ENCODE measurements around the gene IGF2. TPM values are rescaled to one million over a fixed set of nuclear protein-coding genes. Genes with fewer than 3 reads are reported as not detected.

IGF2 gene
- polyA plus RNA-seq, 1 experiment, result 20.3 TPM

DNA sequence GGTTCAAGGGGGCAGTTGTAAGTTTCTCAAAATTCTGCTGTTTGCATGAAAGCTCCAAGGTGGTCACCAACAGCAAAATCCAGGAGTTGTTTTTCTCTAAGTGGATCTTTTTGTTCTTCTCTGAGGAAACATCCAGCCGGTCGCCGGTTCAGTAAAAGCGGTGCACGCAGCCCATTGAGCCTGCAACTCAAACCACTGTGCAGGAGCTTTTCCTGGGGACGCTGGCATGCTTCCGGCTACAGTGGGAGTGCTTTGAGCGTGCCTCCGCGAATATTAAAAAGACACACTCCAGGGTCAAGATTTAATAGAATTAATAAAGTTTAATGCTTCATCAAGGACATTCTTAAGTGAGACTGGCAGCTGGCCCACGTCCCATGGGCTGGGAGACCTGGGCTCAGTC lies 25.4 kb downstream of the IGF2 start:
- Histone ChIP-seq H3K36me3 (ENCODE audit: control insufficient read depth, insufficient read depth, low read length) (no peaks in the 10 kb centered on the region), H3K4me3 (ENCODE audit: low read depth, low read length) (no peak overlapping the region), H3K27me3 (ENCODE audit: control insufficient read depth, insufficient read depth, low read length) (no peaks in the 10 kb centered on the region; the same call in 1 of the 2 replicates)
- ChIA-PET POLR2A (no interaction called here), CTCF (interaction anchor here (1.3 to 1.9 kb wide), 3 partner anchors 16 to 38 kb away, joined by 3 to 6 read pairs (median 4); no protein-coding TSS in a partner anchor)
- no peak for DNase-seq (ENCODE audit: low read depth)
- no peak for TF ChIP-seq CTCF (IDR thresholded peaks at IDR 0.05; ENCODE audit: insufficient read depth, low read depth, low read length)

GRCh38 chr11:2110521-2110920 lies 28.7 kb downstream of the IGF2 start:
- POLR2A ChIA-PET, result no interaction called here

DNA sequence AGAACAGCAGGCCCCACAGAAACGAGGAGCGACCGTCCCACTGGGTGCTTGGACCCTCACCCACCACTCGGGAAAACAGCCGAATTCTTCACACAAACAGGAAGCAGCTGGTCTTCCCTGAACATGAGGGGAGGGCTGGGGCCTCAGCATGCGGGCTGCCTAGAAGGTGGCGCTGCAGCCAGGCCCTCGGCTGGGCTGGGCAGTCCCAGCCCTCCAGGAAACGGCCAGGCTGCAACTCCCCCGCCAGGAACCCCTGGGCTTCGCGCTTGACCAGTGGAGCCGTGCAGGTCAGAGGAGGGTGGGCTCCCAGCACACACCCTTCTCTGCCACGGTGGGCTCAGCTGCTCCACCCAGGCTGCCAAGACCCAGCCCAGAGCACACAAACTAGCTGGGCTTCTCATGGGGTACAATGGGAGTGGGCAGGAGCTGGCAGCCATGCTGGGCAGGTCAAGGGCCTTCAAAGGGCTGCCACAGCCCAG lies 29.6 kb downstream of the IGF2 start:
- H3K36me3 ChIP-seq (ENCODE audit: control insufficient read depth, insufficient read depth, low read length), result no peaks in the 10 kb centered on the region
- H3K4me3 ChIP-seq (ENCODE audit: low read depth, low read length), result no peak overlapping the region
- no peaks in the 10 kb centered on the region; the same call in 1 of the 2 replicates for H3K27me3 ChIP-seq (ENCODE audit: control insufficient read depth, insufficient read depth, low read length)
- no peak for DNase-seq (ENCODE audit: low read depth)
- ChIA-PET POLR2A (no interaction called here), CTCF (interaction anchor here (2.7 kb wide), 1 partner anchor 41 kb away, joined by 7 read pairs; no protein-coding TSS in a partner anchor)
- TF ChIP-seq CTCF (IDR thresholded peaks at IDR 0.05; ENCODE audit: insufficient read depth, low read depth, low read length), result no peak

More at GRCh38 chr11:2110521-2110920, 28.7 kb downstream of the IGF2 start:
- TF ChIP-seq CTCF (IDR thresholded peaks at IDR 0.05; ENCODE audit: insufficient read depth, low read depth, low read length), result no peak
- DNase-seq (ENCODE audit: low read depth), result no peak
- no peak overlapping the region for H3K4me3 ChIP-seq (ENCODE audit: low read depth, low read length)
- no peaks in the 10 kb centered on the region; the same call in 1 of the 2 replicates for H3K27me3 ChIP-seq (ENCODE audit: control insufficient read depth, insufficient read depth, low read length)
- CTCF ChIA-PET, result interaction anchor here (2.7 kb wide), 1 partner anchor 40 kb away, joined by 7 read pairs; no protein-coding TSS in a partner anchor
- no peaks in the 10 kb centered on the region for H3K36me3 ChIP-seq (ENCODE audit: control insufficient read depth, insufficient read depth, low read length)

DNA sequence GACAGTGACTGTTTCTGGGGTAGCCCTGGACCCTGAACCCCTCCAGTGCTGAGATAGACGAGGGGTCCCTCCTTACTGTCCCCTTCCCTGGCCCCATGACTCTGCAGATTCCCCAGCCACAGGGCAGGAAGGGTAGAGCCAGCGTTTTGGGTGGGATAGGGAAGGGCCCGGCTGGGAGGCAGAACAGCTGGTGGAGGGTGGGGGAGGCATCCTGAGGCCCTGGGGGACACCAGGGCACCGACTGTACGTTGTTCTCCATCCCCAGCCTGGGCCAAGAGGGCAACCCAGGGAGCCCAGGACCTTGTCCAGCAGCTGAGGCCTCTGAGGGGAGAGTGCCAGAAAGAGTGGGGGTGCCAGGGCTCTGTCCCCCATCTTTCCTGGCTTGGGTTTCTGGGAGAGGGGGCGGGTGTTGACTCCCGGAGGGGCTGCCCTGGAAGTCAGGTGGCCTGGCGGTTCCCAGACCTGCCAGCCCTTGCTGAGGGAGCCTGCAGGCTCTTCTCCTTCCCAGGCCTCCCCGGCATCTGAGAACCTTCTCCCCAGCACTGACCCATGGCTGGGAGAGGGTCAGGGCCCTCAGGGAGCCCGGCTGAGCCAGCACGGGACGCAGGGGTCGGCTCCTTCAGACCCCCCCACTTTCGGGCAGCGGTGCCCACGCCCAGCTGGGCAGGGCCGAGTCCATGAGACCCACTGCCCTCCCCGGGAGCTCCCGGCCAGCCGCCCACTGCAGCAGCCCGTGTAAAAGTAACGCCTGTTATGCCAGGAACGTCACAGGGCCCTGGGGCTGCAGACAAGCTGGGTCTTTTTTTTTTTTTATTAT lies 30.3 kb downstream of the IGF2 start:
- POLR2A ChIA-PET, result no interaction called here
- CTCF ChIA-PET, result interaction anchor here (2.7 kb wide), 1 partner anchor 42 kb away, joined by 7 read pairs; no protein-coding TSS in a partner anchor

More for the DNA sequence above, 30.3 kb downstream of the IGF2 start:
- no peaks in the 10 kb centered on the region; the same call in 1 of the 2 replicates for H3K27me3 ChIP-seq (ENCODE audit: control insufficient read depth, insufficient read depth, low read length)
- DNase-seq (ENCODE audit: low read depth), result no peak
- H3K4me3 ChIP-seq (ENCODE audit: low read depth, low read length), result no peak overlapping the region
- TF ChIP-seq CTCF (IDR thresholded peaks at IDR 0.05; ENCODE audit: insufficient read depth, low read depth, low read length), result no peak
- no peaks in the 10 kb centered on the region for H3K36me3 ChIP-seq (ENCODE audit: control insufficient read depth, insufficient read depth, low read length)
